Lung (tissue), 12 donors: ENCODE measurements around the gene PRDM15. TPM values are rescaled to one million over a fixed set of nuclear protein-coding genes. Genes with fewer than 3 reads are reported as not detected.

Experiments used
- ATAC-seq: fragments of 200-7000 bp; cut with Tn5 transposase; one replicate; pipeline ENCODE4 v1.9.1; 2020; ENCODE audit warnings: moderate number of reproducible peaks; ENCODE audit not compliant: insufficient read depth, low FRiP score
- DNase-seq, 3 donors: peaks; one replicate each; pipeline ENCODE4 v3.0.0-alpha.2; 2013 to 2017
- H3K27ac ChIP-seq, 2 donors: one replicate each; pipeline ENCODE4 v1.5.1; 2013; ENCODE audit warnings: mild to moderate bottlenecking in 2 of 2, moderate library complexity in 2 of 2, control low read depth in 1 of 2, inconsistent platforms in 1 of 2, low read depth in 1 of 2, low read length in 1 of 2
- H3K27me3 ChIP-seq, 3 donors: one replicate each; pipeline ENCODE4 v1.5.1; 2013; ENCODE audit warnings: low read length in 2 of 3; ENCODE audit not compliant: control insufficient read depth in 3 of 3, insufficient read depth in 3 of 3
- H3K36me3 ChIP-seq, 4 donors: one replicate each; pipeline ENCODE4 v1.5.1; 2013; ENCODE audit warnings: low read length in 4 of 4, mild to moderate bottlenecking in 1 of 4, moderate library complexity in 1 of 4; ENCODE audit not compliant: control insufficient read depth in 4 of 4, insufficient read depth in 4 of 4
- H3K4me1 ChIP-seq, 5 donors: one replicate each; pipeline ENCODE4 v1.5.1; 2013; ENCODE audit warnings: low read length in 5 of 5, mild to moderate bottlenecking in 2 of 5, moderate library complexity in 1 of 5; ENCODE audit not compliant: control insufficient read depth in 5 of 5, insufficient read depth in 5 of 5
- H3K4me3 ChIP-seq: one replicate; pipeline ENCODE4 v1.5.1; 2013; ENCODE audit warnings: mild to moderate bottlenecking, control low read depth, moderate library complexity
- H3K9ac ChIP-seq, 2 donors: one replicate each; pipeline ENCODE4 v1.5.1; 2013; ENCODE audit warnings: low read length in 2 of 2, control low read depth in 1 of 2; ENCODE audit not compliant: insufficient read depth in 1 of 2
- H3K9me3 ChIP-seq, 4 donors: one replicate each; pipeline ENCODE4 v1.5.1; 2013; ENCODE audit warnings: low read length in 3 of 4, mild to moderate bottlenecking in 1 of 4, moderate library complexity in 1 of 4; ENCODE audit not compliant: control insufficient read depth in 4 of 4, insufficient read depth in 3 of 4
- CTCF ChIP-seq: IDR thresholded peaks from 2 replicates; pipeline ENCODE4 v1.5.1; 2012; ENCODE audit warnings: mild to moderate bottlenecking; ENCODE audit errors: control extremely low read depth, extremely low read depth
- WGBS, 2 donors: extraction: QIAGEN DNeasy Blood & Tissue Kit; methylation state at CpG; one replicate each; pipeline ENCODE4 v1.1.7; 2013; 5-methylcytosine and 5-hydroxymethylcytosine counted together
- polyA plus RNA-seq, 2 donors: library from polyadenylated mRNA; stranded (reverse); fragments of 200-250 nt; gene quantifications; one replicate each; pipeline ENCODE4 v1.2.1, GENCODE V29; 2013
- total RNA-seq, 2 donors: library from RNA; depleted of rRNA in 1 of 2; stranded (reverse); fragments of >200 nt in 1 of 2; gene quantifications; one replicate each; pipeline ENCODE4 v1.2.1, GENCODE V29; 2014 to 2021
- donor health status: control.
- donor health status: control.
- donor health status: Bipolar disorder and iron deficiency.
- donor health status: healthy.
- donor health status: DM: yes; HTN: yes; CAD: no.

The PRDM15 gene
- total and polyA plus RNA-seq, 4 donors = 2.4 to 7.2 (median 4.1) TPM

- Histone ChIP-seq H3K36me3 (peaks cover 0 to 31% (median 3%) of the 10 kb centered on the region in 4 donors), H3K9me3 (no peaks in the 10 kb centered on the region), H3K9ac (no peak overlapping the region), H3K4me1 (no peaks in the 10 kb centered on the region), H3K4me3 (no peak overlapping the region), H3K27me3 (no peaks in the 10 kb centered on the region), H3K27ac (no peak overlapping the region)
- no peak for TF ChIP-seq CTCF
- DNase-seq = no peak
- no peak for ATAC-seq
- 94 to 98% methylated on average over 12 of the region's 12 CpGs for WGBS, 2 donors
These were observed 55.2 kb downstream of the PRDM15 start for GRCh38 chr21:41823906-41824305.

- TF ChIP-seq CTCF = no peak
- Histone ChIP-seq H3K9ac (no peak overlapping the region), H3K27ac (no peak overlapping the region), H3K4me3 (no peak overlapping the region), H3K36me3 (peaks cover 0 to 31% (median 3%) of the 10 kb centered on the region in 4 donors), H3K4me1 (no peaks in the 10 kb centered on the region), H3K27me3 (no peaks in the 10 kb centered on the region), H3K9me3 (no peaks in the 10 kb centered on the region)
- WGBS, 2 donors = 82 to 94% methylated on average over 21 of the region's 21 CpGs
- DNase-seq (no peak), ATAC-seq (no peak)
These were observed 56.0 kb downstream of the PRDM15 start for GRCh38 chr21:41823166-41823565.

GRCh38 chr21:41821756-41822431 is 57.2 kb downstream of the PRDM15 start:
- no peak for ATAC-seq

More at GRCh38 chr21:41821756-41822431, 57.2 kb downstream of the PRDM15 start:
- 90 to 91% methylated on average over 32 of the region's 32 CpGs for WGBS, 2 donors
- no peak overlapping the region for H3K4me3 ChIP-seq
- H3K36me3 ChIP-seq = peaks cover 0 to 24% (median 3%) of the 10 kb centered on the region in 4 donors
- H3K4me1 ChIP-seq = no peaks in the 10 kb centered on the region
- H3K27me3 ChIP-seq = no peaks in the 10 kb centered on the region
- no peak for TF ChIP-seq CTCF
- no peak overlapping the region for H3K27ac ChIP-seq
- no peaks in the 10 kb centered on the region for H3K9me3 ChIP-seq
- no peak for DNase-seq
- H3K9ac ChIP-seq = no peak overlapping the region
